RWPE2 (cell line): Measurements from ENCODE around the gene CCSER1.
"Not testable (repeated sequence)": the region's sequence is repeated elsewhere in the genome, so short reads cannot be mapped to it uniquely, and the experiment has no call there.

Experiments used
- ATAC-seq: fragments of 200-7000 bp; cut with Tn5 transposase; 3 replicates; pipeline ENCODE4 v1.9.1; 2021; ENCODE audit warnings: low read depth
- DNase-seq: peaks from one replicate; pipeline ENCODE4 v3.0.0-alpha.2; 2020; ENCODE audit warnings: low spot score
- H3K27ac ChIP-seq: fragments of 450-650 bp; 2 replicates; pipeline ENCODE4 v1.5.1; 2017; ENCODE audit warnings: mild to moderate bottlenecking; ENCODE audit not compliant: poor library complexity, severe bottlenecking
- H3K27me3 ChIP-seq: fragments of 250-450 bp; sonication (Bioruptor Pico); 2 replicates; pipeline ENCODE4 v1.5.1; 2021; ENCODE audit warnings: mild to moderate bottlenecking, moderate library complexity; ENCODE audit not compliant: insufficient read depth, poor library complexity, severe bottlenecking
- H3K36me3 ChIP-seq: fragments of 250-450 bp; sonication (Bioruptor Pico); 2 replicates; pipeline ENCODE4 v1.5.1; 2020; ENCODE audit warnings: low read depth, mild to moderate bottlenecking, moderate library complexity
- H3K4me1 ChIP-seq: fragments of 250-450 bp; sonication (Bioruptor Pico); 2 replicates; pipeline ENCODE4 v1.5.1; 2021; ENCODE audit warnings: mild to moderate bottlenecking, moderate library complexity; ENCODE audit not compliant: insufficient read depth, poor library complexity, severe bottlenecking
- H3K4me3 ChIP-seq: fragments of 250-450 bp; sonication (Bioruptor Pico); 2 replicates; pipeline ENCODE4 v1.5.1; 2021; ENCODE audit warnings: mild to moderate bottlenecking, moderate library complexity; ENCODE audit not compliant: severe bottlenecking
- H3K9me3 ChIP-seq: fragments of 250-450 bp; sonication (Bioruptor Pico); 2 replicates; pipeline ENCODE4 v1.5.1; 2021; ENCODE audit warnings: mild to moderate bottlenecking, moderate library complexity; ENCODE audit not compliant: severe bottlenecking
- CTCF ChIP-seq: fragments of 450-650 bp; IDR thresholded peaks from one replicate; pipeline ENCODE4 v1.5.1; 2017; ENCODE audit warnings: mild to moderate bottlenecking, moderate library complexity; ENCODE audit not compliant: poor library complexity, severe bottlenecking

The CCSER1 gene

DNA sequence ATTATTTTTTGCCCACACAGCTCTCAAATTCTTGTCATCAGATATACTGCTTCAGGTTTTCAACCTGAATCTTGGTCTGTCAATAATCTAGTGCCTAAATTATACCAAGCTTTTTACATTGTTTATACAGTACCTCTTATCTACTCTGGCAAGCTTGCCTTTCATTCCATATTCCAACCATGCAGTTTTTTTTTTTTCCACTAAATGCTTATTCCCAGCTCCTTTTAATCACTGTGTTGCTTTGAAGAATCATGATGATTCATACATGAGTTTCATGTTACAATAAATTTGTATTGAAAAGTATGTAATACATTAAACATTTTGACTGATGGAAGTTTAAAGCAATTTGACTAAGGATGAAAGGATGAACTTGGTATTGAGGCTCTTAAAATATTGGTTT is 949.0 kb downstream of the CCSER1 start:
- H3K4me3 ChIP-seq, result no peak overlapping the region
- no peak overlapping the region for H3K27ac ChIP-seq
- no peaks in the 10 kb centered on the region for H3K27me3 ChIP-seq
- H3K36me3 ChIP-seq, result no peaks in the 10 kb centered on the region
- no peaks in the 10 kb centered on the region for H3K9me3 ChIP-seq
- DNase-seq, result no peak
- ATAC-seq, result no peak
- TF ChIP-seq CTCF, result no peak
- no peaks in the 10 kb centered on the region for H3K4me1 ChIP-seq

DNA sequence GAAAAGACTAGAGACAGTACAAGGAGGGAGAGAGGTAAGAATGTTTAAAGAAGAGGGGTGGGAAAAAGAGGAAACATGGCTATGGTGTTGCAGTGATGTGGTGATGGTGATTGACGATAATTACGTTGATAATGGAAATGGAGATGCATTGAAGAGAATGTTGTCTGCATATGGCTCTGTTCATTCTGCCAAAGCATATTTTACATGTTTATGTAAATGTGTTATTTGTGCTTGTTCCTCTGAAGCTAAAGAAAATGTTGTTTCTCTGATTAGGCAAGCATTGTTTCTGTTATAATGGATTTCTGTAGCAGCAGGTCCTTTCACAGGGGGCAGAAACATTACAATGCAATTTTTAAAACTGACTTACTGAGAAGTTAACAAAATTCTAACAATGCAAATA is 958.8 kb downstream of the CCSER1 start:
- DNase-seq (no peak), ATAC-seq (no peak)
- H3K9me3 ChIP-seq, result no peaks in the 10 kb centered on the region
- H3K27ac ChIP-seq, result no peak overlapping the region
- no peaks in the 10 kb centered on the region for H3K4me1 ChIP-seq
- H3K27me3 ChIP-seq, result no peaks in the 10 kb centered on the region
- H3K4me3 ChIP-seq, result no peak overlapping the region
- no peak for TF ChIP-seq CTCF
- H3K36me3 ChIP-seq, result no peaks in the 10 kb centered on the region

DNA sequence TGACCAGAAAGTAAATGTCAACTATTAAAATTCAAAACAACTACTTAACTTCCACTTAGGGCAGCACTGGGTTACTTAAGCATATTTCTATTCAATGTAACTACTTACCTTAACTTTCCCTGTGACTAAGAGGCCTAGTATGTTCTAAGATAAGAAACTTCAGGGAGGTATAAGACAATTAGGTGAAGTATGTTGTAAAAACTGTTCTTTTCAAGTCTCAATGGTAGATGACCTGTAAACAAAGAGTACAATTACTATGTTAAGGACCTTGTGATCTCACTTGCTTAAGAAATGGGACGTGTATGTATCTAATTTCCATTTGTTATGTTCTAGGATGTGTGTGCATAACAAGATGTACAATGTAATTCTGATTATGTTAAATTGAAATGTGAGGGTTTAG is 960.5 kb downstream of the CCSER1 start:
- no peaks in the 10 kb centered on the region for H3K9me3 ChIP-seq
- ATAC-seq (no peak), DNase-seq (no peak)
- no peaks in the 10 kb centered on the region for H3K4me1 ChIP-seq
- no peak overlapping the region for H3K27ac ChIP-seq
- no peaks in the 10 kb centered on the region for H3K36me3 ChIP-seq
- no peak overlapping the region for H3K4me3 ChIP-seq
- no peak for TF ChIP-seq CTCF
- no peaks in the 10 kb centered on the region for H3K27me3 ChIP-seq

DNA sequence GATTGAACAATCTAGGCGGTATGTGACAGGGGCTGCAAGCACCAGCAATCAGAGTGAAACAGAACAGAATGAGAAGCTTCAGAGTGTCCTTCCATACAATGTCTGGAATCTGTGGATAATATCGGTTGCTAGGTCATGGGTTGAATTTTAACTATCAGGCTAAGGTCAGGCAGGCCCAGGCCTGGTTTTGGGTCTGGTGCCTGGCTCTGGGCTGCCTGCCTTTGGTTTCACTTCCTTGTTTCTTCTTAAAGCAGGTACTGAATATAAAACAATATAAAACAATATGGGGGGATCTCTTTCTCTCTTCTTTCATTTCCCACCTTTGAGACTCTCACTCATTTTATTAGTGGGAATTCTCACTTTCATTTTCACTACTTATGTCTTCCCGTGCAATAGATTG is 962.0 kb downstream of the CCSER1 start:
- ATAC-seq, result no peak
- Histone ChIP-seq H3K9me3 (no peaks in the 10 kb centered on the region), H3K36me3 (no peaks in the 10 kb centered on the region), H3K4me3 (no peak overlapping the region), H3K27me3 (no peaks in the 10 kb centered on the region), H3K27ac (no peak overlapping the region), H3K4me1 (no peaks in the 10 kb centered on the region)
- no peak for TF ChIP-seq CTCF
- DNase-seq, result no peak

- H3K4me1 ChIP-seq, result no peaks in the 10 kb centered on the region
- ATAC-seq, result no peak
- no peak overlapping the region for H3K27ac ChIP-seq
- H3K9me3 ChIP-seq, result no peaks in the 10 kb centered on the region
- H3K27me3 ChIP-seq, result no peaks in the 10 kb centered on the region
- no peak for DNase-seq
- no peak for TF ChIP-seq CTCF
- no peaks in the 10 kb centered on the region for H3K36me3 ChIP-seq
- H3K4me3 ChIP-seq, result no peak overlapping the region
Observed at GRCh38 chr4:91092398-91092980, 965.3 kb downstream of the CCSER1 start.

GRCh38 chr4:91094220-91094619 is 967.0 kb downstream of the CCSER1 start:
- H3K9me3 ChIP-seq, H3K4me3 ChIP-seq, H3K27me3 ChIP-seq, H3K4me1 ChIP-seq, DNase-seq, H3K27ac ChIP-seq, H3K36me3 ChIP-seq, ATAC-seq: not testable (repeated sequence)
